Left lung (tissue), 10 donors: Measurements from ENCODE around the gene PHAF1. TPM values are rescaled to one million over a fixed set of nuclear protein-coding genes. Genes with fewer than 3 reads are reported as not detected.
A peak's percentile ranks its signal among the peaks of the same experiment; 100 is the strongest.

Experiments
- ATAC-seq: fragments of 200-7000 bp; cut with Tn5 transposase; one replicate; pipeline ENCODE4 v1.9.1; 2020; ENCODE audit warnings: moderate library complexity
- DNase-seq, 4 donors: peaks; one replicate each; pipeline ENCODE4 v3.0.0-alpha.2; 2013 to 2020
- H3K27ac ChIP-seq, 2 donors: fragments of 200-600 bp; sonication (generic) in 1 of 2; one replicate each; pipeline versions ENCODE4 v1.5.0 to v1.8.0; 2020 to 2021
- H3K27me3 ChIP-seq, 2 donors: fragments of 200-600 bp; sonication (generic) in 1 of 2; one replicate each; pipeline versions ENCODE4 v1.5.0 to v1.8.0; 2020 to 2021
- H3K36me3 ChIP-seq, 2 donors: fragments of 200-600 bp; sonication (generic) in 1 of 2; one replicate each; pipeline versions ENCODE4 v1.5.0 to v1.8.0; 2020 to 2021
- H3K4me1 ChIP-seq, 2 donors: fragments of 200-600 bp; one replicate each; pipeline ENCODE4 v1.8.0; 2021
- H3K4me3 ChIP-seq, 2 donors: fragments of 200-600 bp; sonication (generic) in 1 of 2; one replicate each; pipeline versions ENCODE4 v1.5.0 to v1.8.0; 2020 to 2021; ENCODE audit warnings: mild to moderate bottlenecking in 1 of 2
- H3K9me3 ChIP-seq, 2 donors: fragments of 200-600 bp; sonication (generic) in 1 of 2; one replicate each; pipeline versions ENCODE4 v1.5.0 to v1.8.0; 2020 to 2021
- CTCF ChIP-seq, 2 donors: fragments of 200-600 bp; sonication (generic) in 1 of 2; IDR thresholded peaks; one replicate each; pipeline versions ENCODE4 v1.5.0 to v1.8.0; 2021; ENCODE audit warnings: antibody characterized with exemption in 2 of 2
- intact Hi-C, 2 donors: fragments of 100-400 bp; cut with DNase I; formaldehyde crosslinking; loops; one replicate each; pipeline versions ENCODE4 v1.11.2 to v1.14.2; 2022
- polyA plus RNA-seq, 6 donors: library from polyadenylated mRNA; unstranded; fragments of 120-200 nt; gene quantifications; one replicate each; pipeline ENCODE4 v1.2.1, GENCODE V29; 2013; ENCODE audit not compliant: insufficient read length in 6 of 6
- total RNA-seq, 2 donors: library from RNA; stranded (reverse); fragmentation: NEBNext Ultra II Directional; extraction: Animal tissue kit (Norgen Biotek cat#: 25700); gene quantifications; one replicate each; pipeline ENCODE4 v1.2.1, GENCODE V29; 2021
- donor health status: DM: no; HTN: yes; CAD: no.
- donor health status: DM: no; HTN: no; CAD: no.

Gene PHAF1
- total and polyA plus RNA-seq, 8 donors, result 12.3 to 26.5 (median 23.5) TPM

DNA sequence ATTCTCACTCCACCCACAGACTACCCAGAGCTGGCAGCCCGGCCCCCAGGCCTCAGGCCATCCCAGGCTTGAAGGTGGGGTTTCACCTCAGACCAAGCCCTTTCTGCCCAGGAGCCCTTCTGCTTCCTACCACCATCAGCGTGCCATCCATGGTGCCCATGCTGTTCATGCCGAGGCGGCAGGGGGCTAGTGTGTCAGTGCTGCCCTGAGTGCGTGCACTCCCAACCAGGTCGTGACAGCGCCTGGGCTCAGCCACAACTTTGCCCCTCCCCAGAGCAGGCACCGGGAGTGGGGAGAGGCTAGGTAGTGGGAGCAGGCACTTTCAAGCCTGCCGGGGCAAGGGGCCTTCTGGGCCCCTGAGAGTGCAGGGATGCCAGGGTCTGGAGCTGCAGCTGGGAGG is 32.6 kb downstream of the PHAF1 start:
- no peaks in the 10 kb centered on the region for H3K27me3 ChIP-seq
- H3K27ac ChIP-seq, result no peak overlapping the region
- intact Hi-C loops, result no loop called here
- DNase-seq, result peak in 1 of 4 donors; percentile 41
- no peak overlapping the region for H3K4me3 ChIP-seq
- no peaks in the 10 kb centered on the region for H3K9me3 ChIP-seq
- ATAC-seq, result no peak
- TF ChIP-seq CTCF (IDR thresholded peaks at IDR 0.05), result no peak
- H3K36me3 ChIP-seq, result peaks cover 0 to 100% of the 10 kb centered on the region in 2 donors
- no peaks in the 10 kb centered on the region for H3K4me1 ChIP-seq

GRCh38 chr16:67144943-67145342 is 35.2 kb downstream of the PHAF1 start:
- intact Hi-C loops, result no loop called here
- Histone ChIP-seq H3K4me3 (no peak overlapping the region), H3K27me3 (peaks cover 0 to 9% of the 10 kb centered on the region in 2 donors), H3K9me3 (no peaks in the 10 kb centered on the region), H3K36me3 (peaks cover 0 to 97% of the 10 kb centered on the region in 2 donors), H3K4me1 (peaks cover 0 to 5% of the 10 kb centered on the region in 2 donors), H3K27ac (no peak overlapping the region)
- DNase-seq (no peak), ATAC-seq (no peak)
- no peak for TF ChIP-seq CTCF (IDR thresholded peaks at IDR 0.05)

GRCh38 chr16:67145746-67146145 is 36.0 kb downstream of the PHAF1 start:
- ATAC-seq, result no peak
- peak overlapping the region in 1 of 2 donors; percentile 13 for H3K27ac ChIP-seq
- peaks cover 0 to 13% of the 10 kb centered on the region in 2 donors for H3K4me1 ChIP-seq

GRCh38 chr16:67146523-67147357 is 37.0 kb downstream of the PHAF1 start:
- no peak overlapping the region for H3K4me3 ChIP-seq
- no peak for ATAC-seq
- peaks cover 0 to 26% of the 10 kb centered on the region in 2 donors for H3K27me3 ChIP-seq
- no peaks in the 10 kb centered on the region for H3K9me3 ChIP-seq
- TF ChIP-seq CTCF (IDR thresholded peaks at IDR 0.05), result no peak
- H3K36me3 ChIP-seq, result peaks cover 0 to 79% of the 10 kb centered on the region in 2 donors
- DNase-seq, result no peak
- H3K4me1 ChIP-seq, result peaks cover 0 to 23% of the 10 kb centered on the region in 2 donors
- intact Hi-C loops, result no loop called here
- no peak overlapping the region for H3K27ac ChIP-seq

More at GRCh38 chr16:67145746-67146145, 36.0 kb downstream of the PHAF1 start:
- intact Hi-C loops, result no loop called here
- no peak for DNase-seq
- Histone ChIP-seq H3K36me3 (peaks cover 0 to 89% of the 10 kb centered on the region in 2 donors), H3K4me3 (no peak overlapping the region), H3K9me3 (no peaks in the 10 kb centered on the region), H3K27me3 (peaks cover 0 to 17% of the 10 kb centered on the region in 2 donors)
- no peak for TF ChIP-seq CTCF (IDR thresholded peaks at IDR 0.05)

DNA sequence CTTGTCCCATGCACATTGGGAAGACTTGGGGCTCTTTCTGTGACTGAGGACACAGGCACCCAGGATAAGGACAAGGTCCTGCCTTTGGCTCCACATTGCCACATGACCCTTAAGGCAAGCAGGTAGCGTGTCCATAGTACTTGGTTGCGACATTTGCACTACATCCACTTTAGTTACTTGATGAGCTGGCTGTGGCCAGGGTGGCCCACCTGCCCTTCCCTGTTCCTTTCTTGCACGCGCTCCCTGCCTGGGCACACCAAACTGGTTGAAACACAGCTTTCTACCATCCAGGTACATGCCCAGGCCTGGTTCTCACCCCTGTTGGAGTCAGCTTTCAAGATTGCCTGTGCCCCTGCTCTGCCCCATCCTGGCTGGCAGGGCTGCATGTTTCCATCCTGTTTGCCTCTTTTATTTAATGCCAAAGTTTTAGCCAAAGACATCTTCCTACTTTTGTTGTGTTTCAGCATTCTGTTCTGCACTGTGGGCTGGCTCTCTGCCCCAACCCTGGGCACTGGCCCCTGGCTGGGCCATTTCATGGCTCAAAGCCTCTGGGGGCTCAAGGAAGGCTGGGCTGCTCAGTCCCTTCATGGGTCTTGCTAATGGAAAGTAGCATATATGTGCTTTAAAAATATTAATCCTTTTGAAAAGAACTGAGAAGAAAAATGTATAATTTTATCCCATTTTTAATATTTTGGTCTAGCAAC is 37.8 kb downstream of the PHAF1 start:
- H3K36me3 ChIP-seq, result peaks cover 0 to 71% of the 10 kb centered on the region in 2 donors
- intact Hi-C loops, result no loop called here
- H3K4me1 ChIP-seq, result peaks cover 0 to 25% of the 10 kb centered on the region in 2 donors
- H3K27ac ChIP-seq, result no peak overlapping the region
- ATAC-seq (no peak), DNase-seq (no peak)
- H3K9me3 ChIP-seq, result no peaks in the 10 kb centered on the region
- no peak overlapping the region for H3K4me3 ChIP-seq
- no peak for TF ChIP-seq CTCF (IDR thresholded peaks at IDR 0.05)
- peaks cover 0 to 31% of the 10 kb centered on the region in 2 donors for H3K27me3 ChIP-seq
